Activated CD4-positive, alpha-beta T cell treated with anti-CD3 and anti-CD28 coated beads for 4 hours (primary cell): ENCODE measurements around the gene PTOV1.
"Not testable (repeated sequence)": the region's sequence is repeated elsewhere in the genome, so short reads cannot be mapped to it uniquely, and the experiment has no call there.

ENCODE experiments used
- DNase-seq, 2 donors: peaks; one replicate each; pipeline ENCODE4 v3.0.0-alpha.2; 2020

Gene PTOV1

DNA sequence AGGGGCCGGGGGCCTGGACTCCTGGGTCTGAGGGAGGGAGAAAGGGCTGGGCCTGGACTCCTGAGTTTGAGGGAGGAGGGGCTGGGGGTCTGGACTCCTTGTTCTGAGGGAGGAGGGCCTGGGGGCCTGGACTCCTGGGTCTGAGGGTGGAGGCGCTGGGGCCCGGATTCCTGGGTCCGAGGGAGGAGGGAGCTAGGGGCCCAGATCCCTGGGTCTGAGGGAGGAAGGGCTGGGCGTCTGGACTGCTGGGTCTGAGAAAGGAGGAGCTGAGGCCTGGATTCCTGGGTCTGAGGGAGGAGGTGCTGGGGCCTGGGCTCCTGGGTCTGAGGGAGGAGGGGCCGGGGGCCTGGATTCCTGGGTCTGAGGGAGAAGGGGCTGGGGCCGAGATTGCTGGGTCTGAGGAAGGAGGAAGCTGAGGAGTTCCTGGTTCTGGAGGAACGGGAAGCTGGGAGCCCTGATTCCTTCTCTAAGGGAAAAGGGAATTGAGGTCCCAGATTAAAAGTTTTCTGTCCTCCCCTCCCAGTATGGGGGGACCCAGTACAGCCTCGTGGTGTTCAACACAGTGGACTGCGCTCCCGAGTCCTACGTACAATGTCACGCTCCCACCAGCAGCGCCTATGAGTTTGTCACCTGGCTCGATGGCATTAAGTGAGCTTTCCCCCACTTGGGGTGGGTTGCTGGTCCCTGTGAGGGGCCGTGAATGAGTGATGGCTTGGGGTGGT is 32.1 kb upstream of the PTOV1 start:
- DNase-seq, result no peak

- DNase-seq, result not testable (repeated sequence)
These were observed 31.4 kb upstream of the PTOV1 start for GRCh38 chr19:49819452-49820115.

DNA sequence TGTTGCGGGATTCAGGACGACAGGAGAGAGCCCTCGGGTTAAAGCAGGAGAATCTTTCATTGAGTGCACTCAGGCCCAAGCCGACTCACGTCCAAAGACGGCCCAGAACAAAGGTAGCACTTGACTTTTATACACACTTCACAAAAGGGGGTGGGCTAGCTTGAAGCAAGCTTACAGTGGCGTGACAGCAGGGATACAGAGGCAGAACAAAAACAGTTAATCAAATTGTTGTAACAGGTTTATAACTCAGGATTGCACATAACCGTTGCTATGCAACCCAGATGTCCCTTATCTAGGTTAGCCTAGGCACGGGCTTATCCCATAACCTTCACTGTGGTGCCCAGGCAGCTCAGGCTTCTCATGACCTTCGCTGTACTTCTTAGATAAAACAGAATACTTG is 30.8 kb upstream of the PTOV1 start:
- no peak for DNase-seq

DNA sequence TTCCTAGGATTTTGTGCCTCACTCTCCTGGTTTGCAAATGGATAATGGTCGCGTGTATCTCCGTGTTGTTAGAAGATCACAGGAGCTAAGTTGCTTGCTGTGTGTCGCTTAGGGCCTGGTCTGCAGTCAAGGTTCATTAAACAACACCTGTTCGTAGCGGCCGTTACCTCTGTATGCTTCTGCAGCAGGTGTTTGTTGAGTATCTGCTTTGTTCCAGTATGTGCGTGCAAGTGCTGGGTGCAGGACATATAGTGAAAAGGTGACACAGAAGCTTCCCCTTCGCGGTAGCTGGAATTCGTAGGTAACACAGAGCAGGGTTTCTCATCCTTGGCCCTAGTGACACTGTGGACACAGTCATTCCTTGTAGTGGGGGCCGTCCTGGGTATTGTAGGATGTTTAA is 27.5 kb upstream of the PTOV1 start:
- no peak for DNase-seq

DNA sequence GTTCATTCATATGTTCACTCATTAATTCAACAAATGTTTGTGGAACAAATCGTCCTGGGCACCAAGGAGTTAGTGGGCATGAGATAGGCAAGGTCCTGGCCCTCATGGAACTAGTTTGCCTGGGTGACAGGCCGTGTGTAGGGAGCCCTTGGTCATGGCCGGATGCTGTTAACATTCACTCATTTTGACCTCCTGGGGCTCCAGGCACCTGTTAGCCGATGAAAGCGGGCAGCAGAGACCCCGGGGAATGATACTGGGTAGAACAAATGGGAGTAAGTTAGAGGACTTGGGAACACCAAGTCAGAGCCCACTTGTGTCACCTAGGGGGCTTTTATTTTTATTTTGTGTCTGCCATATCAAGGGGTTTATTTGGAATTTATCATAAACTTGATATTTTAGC is 26.3 kb upstream of the PTOV1 start:
- DNase-seq, result no peak

DNA sequence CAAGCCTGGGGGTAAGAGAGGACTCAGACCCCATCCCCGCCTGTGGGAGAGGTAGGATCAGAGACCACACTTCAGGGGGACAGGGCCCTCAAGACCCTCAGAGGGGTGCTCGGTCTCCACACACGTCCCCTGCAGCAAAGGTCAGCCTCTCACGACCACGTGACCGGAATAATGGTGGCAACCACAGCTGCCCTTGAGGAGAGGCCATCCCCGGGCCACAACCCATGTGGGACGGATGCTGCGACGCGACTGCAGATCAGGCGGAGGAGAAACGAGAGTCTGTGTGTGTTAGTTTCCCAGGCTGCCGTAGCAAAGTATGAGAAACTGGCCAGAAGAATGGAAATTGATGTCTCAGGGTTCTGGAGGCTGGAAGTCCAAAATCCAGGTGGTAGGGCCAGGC is 23.9 kb upstream of the PTOV1 start:
- DNase-seq, result no peak

GRCh38 chr19:49829200-49829599 is 21.8 kb upstream of the PTOV1 start:
- DNase-seq, result no peak

DNA sequence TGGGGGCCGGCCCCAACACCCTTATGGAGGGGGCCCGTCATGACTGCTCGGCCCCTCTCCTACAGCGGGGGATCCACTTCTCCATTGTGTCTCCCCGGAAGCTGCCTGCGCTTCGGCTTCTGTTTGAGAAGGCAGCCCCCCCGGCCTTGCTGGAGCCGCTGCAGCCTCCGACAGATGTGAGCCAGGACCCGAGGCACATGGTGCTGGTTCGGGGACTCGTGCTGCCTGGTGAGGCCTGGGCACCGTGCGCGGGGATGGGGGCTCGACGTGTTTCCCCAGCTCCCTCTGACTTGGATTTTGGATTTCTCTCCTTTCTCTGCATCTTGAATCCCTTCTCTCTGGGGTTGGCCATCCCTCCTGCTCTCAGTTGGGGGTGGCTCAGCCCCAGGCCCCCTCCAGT is 21.2 kb upstream of the PTOV1 start:
- no peak for DNase-seq

- no peak for DNase-seq
These were observed 20.2 kb upstream of the PTOV1 start for GRCh38 chr19:49830766-49831165.

GRCh38 chr19:49831592-49831991 is 19.4 kb upstream of the PTOV1 start:
- DNase-seq, result no peak

- DNase-seq, result no peak
These were observed 18.4 kb upstream of the PTOV1 start for GRCh38 chr19:49832556-49832955.

DNA sequence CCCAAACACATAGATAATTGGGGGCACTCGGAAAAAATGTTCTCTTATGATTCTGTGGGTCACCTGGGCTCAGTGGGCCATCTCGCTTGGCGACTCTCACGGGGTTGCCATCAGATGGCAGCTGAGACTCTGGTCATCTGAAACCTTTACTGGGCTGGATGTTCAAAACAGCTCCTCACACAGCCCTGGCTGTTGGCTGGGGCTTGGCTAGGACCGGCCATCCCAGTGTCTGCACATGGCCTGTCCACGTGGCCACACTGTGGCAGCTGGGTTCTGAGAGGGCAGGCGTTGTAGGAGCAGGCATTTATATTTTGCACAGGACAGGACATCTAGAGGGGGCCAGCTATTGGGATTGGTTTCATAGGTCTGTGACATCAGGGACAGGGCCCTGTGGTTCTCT is 17.4 kb upstream of the PTOV1 start:
- no peak for DNase-seq

DNA sequence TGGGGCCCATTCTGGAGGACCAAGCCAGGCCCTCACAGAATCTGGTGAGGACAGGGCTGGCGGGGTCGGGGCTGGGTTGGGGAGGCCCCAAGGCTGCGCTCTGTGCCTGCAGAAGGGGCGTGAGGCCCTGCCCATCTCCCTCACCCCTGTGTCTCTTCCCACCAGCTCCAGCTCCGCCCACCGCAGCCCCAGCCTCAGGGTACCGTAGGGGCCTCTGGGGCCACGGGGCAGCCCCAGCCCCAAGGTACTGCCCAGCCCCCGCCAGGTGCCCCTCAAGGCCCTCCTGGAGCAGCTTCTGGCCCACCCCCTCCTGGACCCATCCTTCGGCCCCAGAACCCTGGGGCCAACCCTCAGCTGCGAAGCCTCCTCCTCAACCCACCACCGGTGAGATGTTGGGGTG is 15.4 kb upstream of the PTOV1 start:
- DNase-seq, result no peak

DNA sequence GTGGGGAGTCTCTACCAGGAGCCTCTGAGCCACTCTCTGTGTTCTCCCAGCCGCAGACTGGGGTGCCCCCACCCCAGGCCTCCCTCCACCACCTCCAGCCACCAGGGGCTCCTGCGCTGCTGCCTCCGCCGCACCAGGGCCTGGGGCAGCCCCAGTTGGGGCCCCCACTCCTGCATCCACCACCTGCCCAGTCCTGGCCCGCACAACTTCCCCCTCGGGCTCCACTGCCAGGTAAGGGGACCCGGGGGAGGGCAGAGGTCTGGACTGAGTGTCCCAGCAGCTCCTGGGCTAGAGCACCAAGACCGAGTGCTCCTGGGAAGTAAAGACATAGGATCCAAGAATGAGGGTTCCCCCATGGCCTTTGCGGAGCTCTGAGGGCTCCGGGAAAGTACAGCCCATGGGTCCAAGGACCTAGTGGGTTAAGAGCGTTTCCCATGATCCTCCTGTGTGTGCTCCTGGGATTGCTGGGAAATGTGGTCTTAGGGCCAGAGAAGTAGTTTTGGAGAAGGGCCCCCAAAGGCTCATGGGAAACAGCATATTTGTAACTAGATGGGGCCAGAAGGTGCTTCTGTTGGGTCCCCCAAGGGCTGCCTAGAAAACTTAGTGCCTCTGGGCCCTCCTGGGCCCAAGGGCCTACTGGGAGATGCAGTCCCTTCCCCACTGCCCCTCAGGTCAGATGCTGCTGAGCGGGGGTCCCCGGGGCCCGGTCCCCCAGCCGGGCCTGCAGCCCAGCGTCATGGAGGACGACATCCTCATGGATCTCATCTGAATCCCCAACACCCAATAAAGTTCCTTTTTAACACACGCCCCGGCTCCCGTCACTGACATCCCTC is 14.6 kb upstream of the PTOV1 start:
- DNase-seq, result no peak

GRCh38 chr19:49837009-49837310 is 14.0 kb upstream of the PTOV1 start:
- no peak for DNase-seq

DNA sequence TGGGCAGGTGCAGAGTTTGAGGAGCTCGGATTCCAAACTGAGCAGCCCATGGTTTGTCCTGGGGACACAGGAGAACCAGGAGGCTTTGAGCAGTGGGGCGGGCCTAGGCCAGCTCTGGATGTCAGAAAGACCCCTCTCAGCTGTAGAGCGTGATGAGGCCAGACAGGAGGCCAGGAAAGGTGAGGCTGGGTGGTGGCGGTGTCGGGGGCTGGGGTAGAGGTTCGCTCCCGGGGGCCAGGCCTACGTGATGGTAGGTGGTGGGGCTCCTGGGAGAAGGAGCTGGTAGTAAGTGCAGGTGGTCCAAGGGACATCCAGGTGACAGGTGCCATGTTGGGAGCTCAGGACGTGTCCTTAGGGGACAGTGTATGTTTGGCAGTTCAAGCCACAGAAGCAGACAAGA is 13.5 kb upstream of the PTOV1 start:
- DNase-seq, result no peak

- DNase-seq, result no peak
These were observed 11.9 kb upstream of the PTOV1 start for GRCh38 chr19:49838885-49839588.

- no peak for DNase-seq
These were observed 11.2 kb upstream of the PTOV1 start for GRCh38 chr19:49839713-49840112.

DNA sequence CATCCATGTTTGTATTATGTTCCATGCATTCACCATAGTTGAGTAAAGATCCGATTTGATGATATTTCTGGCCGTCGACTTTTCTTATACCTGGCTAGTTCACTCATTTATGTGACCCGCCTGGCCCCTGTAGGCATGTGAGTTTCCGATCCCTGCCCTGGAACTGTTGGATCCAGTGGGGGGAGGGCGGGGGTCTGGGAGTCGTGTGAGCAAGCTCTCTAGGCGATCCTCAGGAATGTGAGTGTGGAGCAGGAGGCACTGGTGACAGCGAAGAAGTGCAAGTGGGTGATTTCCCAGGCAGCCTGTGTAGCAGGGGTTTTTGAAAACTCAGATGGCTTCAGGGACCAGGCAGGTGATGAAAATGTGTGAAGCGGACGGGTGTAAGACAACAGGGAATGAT is 10.6 kb upstream of the PTOV1 start:
- no peak for DNase-seq

GRCh38 chr19:49840736-49841249 is 10.2 kb upstream of the PTOV1 start:
- DNase-seq, result no peak

- no peak for DNase-seq
These were observed 7.7 kb upstream of the PTOV1 start for GRCh38 chr19:49843265-49843664.

GRCh38 chr19:49844138-49845095 is 6.5 kb upstream of the PTOV1 start:
- no peak for DNase-seq
